ENCODE measurements around the gene RRAGB.
"Not testable (repeated sequence)": the region's sequence is repeated elsewhere in the genome, so short reads cannot be mapped to it uniquely, and the experiment has no call there.

RRAGB gene

GRCh38 chrX:55717521-55718497 is at the start of gene RRAGB:
Gene RRAGB, plus strand, starts transcription at chrX:55717749. Its CDS starts 579 bp downstream, at chrX:55718328.
- DNase-seq (ENCODE audit: insufficient read length, low spot score) (peak; percentile 52), FAIRE-seq (peak; percentile 99)

- FAIRE-seq (no peak), DNase-seq (ENCODE audit: insufficient read length, low spot score) (no peak)
Measured at GRCh38 chrX:55668084-55668483, 49.5 kb upstream of the RRAGB start.

GRCh38 chrX:55688579-55688978 is 29.0 kb upstream of the RRAGB start:
- not testable (repeated sequence) for DNase-seq (ENCODE audit: insufficient read length, low spot score); FAIRE-seq

DNA sequence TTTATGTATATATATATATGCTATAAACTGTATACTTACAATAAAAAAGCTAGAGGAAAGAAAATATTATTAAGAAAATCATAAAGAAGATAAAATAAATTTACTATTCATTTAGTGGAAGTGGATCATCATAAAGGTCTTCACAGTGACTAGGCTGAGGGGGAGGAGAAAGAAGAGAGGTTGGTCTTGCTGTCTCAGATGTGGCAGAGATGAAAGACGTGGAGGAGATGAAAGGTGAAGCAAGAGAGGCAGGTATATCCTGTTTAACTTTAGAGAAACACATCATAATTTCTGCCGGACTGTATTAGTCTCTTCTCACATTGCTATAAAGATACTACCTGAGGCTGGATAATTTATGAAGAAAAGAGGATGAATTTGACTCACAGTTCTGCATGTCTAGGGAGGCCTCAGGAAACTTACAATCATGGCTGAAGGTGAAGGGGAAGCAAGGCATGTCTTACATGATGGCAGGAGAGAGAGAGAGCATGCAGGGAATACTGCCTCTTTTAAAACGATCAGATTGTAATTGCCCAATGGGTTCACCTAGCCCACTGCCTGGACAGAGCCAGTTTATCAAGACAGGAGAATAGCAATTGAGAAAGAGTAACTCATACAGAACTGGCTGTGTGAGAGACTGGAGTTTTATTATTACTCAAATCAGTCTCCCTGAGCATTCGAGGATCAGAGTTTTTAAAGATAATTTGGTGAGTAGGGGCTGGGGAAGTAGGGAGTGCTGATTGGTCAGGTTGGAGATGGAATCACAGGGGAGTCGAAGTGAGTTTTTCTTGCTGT is 22.1 kb upstream of the RRAGB start:
- DNase-seq (ENCODE audit: insufficient read length, low spot score) (no peak), FAIRE-seq (no peak)

- DNase-seq (ENCODE audit: insufficient read length, low spot score), result no peak
- FAIRE-seq, result no peak
Measured at GRCh38 chrX:55697381-55697780, 20.2 kb upstream of the RRAGB start.

DNA sequence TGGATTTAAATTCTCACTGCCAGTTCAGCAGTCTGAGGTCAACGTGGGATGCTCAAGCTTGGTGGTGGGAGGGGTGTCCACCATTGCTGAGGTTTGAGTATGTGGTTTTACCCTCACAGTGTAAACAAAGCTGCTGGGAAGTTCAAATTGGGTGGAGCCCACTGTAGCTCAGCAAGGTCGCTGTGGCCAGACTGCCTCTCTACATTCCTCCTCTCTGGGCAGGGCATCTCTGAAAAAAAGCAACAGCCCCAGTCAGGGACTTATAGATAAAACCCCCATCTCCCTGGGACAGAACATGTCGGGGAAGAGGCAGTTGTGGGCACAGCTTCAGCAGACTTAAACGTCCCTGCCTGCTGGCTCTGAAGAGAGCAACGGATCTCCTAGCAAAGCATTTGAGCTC is 14.9 kb upstream of the RRAGB start:
- no peak for DNase-seq (ENCODE audit: insufficient read length, low spot score)
- no peak for FAIRE-seq

GRCh38 chrX:55703436-55703835 is 14.1 kb upstream of the RRAGB start:
- not testable (repeated sequence) for FAIRE-seq; DNase-seq (ENCODE audit: insufficient read length, low spot score)

- not testable (repeated sequence) for FAIRE-seq; DNase-seq (ENCODE audit: insufficient read length, low spot score)
Measured at GRCh38 chrX:55705066-55705465, 12.5 kb upstream of the RRAGB start.

DNA sequence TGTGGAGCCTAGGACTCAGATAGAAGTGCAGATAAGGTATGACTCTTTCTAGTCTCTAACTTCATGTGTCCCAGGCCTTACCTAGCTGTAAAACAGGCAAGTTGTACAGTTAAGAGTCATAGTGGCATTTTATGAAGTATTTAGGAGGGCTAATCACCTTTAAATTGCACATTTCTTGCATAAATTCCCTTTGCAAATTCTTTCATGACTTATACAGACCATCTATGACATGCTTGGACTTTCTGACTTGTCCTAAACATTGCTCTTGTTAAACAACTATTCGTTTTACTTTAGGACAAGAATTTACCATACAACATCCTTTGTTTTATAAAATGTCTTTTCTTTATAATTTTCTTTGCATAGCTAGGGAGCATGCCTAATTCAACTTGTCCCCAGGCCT is 7.8 kb upstream of the RRAGB start:
- no peak for FAIRE-seq
- DNase-seq (ENCODE audit: insufficient read length, low spot score), result no peak

- DNase-seq (ENCODE audit: insufficient read length, low spot score) (no peak), FAIRE-seq (no peak)
Measured at GRCh38 chrX:55710701-55711100, 6.8 kb upstream of the RRAGB start.

DNA sequence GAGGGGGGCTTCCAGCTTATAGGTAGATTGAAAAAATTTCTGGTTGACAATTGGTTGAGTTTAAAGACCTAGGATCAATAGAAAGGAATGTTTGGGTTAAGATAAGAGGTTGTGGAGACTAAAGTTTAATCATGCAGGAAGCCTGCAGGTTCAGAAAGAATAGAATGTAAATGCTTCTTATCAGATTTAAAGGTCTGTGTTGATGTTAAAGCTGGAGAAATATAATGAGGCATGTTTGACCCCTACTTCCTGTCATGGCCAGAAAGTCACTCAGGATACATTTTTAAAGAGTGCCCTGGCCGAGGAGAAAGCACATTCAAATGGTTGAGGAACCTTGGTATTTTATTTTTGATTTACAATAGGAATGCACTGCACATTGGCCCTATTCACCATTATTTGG is 3.9 kb upstream of the RRAGB start:
- FAIRE-seq, result no peak
- DNase-seq (ENCODE audit: insufficient read length, low spot score), result no peak

- FAIRE-seq (no peak), DNase-seq (ENCODE audit: insufficient read length, low spot score) (no peak)
Measured at GRCh38 chrX:55714161-55714560, 3.4 kb upstream of the RRAGB start.

DNA sequence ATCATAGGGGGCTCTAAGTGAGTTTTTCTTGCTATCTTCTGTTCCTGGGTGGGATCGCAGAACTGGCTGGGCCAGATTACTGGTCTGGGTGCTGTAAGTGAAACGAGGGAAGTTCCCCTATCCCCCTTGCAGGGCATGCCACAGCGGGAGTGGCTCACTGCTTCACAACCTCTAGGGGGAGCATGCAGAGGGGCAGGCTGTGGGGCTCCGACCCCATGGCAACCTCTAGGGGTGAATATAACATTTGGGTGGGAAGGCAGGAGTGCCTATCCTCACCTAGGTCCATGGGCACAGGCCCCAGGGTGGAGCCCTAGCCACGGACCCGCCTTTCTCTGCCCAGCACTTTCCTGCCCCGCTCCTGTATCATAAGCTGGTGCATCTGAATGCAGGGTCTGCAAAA is 1.7 kb upstream of the RRAGB start:
- no peak for DNase-seq (ENCODE audit: insufficient read length, low spot score)
- FAIRE-seq, result no peak

DNA sequence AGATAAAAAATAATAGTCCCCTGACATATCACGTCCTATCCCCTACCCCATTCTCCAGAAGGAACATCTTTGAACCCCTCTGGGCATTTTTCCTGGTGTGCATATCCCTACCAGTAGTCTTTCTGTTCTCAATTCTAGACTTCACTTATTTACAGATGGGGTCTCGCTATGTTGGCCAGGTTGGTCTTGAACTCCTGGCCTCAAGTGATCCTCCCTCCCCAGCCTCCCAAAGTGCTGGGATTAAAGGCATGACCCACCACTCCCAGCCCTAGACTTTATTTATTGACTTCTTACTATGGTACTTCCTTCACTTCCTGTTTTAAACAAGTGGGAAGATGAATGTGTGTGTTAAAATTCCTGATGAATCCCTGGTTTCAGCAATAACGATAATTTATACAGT is 612 bp upstream of the RRAGB start:
- FAIRE-seq (no peak), DNase-seq (ENCODE audit: insufficient read length, low spot score) (no peak)

GRCh38 chrX:55731826-55732225 is 14.3 kb downstream of the RRAGB start:
- FAIRE-seq, result no peak

GRCh38 chrX:55738969-55739368 is 21.4 kb downstream of the RRAGB start:
- FAIRE-seq (no peak), DNase-seq (ENCODE audit: insufficient read length, low spot score) (no peak)

More at GRCh38 chrX:55731826-55732225, 14.3 kb downstream of the RRAGB start:
- no peak for DNase-seq (ENCODE audit: insufficient read length, low spot score)

GRCh38 chrX:55742649-55743048 is 25.1 kb downstream of the RRAGB start:
- FAIRE-seq, result no peak
- no peak for DNase-seq (ENCODE audit: insufficient read length, low spot score)

DNA sequence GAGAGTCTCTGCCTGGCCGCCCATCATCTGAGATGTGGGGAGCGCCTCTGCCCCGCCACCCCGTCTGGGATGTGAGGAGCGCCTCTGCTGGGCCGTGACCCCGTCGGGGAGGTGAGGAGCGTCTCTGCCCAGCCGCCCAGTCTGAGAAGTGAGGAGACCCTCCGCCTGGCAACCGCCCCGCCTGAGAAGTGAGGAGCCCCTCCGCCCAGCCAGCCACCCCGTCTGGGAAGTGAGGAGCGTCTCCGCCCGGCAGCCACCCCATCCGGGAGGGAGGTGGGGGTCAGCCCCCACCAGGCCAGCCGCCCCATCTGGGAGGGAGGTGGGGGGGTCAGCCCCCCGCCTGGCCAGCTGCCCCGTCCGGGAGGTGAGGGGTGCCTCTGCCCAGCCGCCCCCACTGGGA is 30.9 kb downstream of the RRAGB start:
- not testable (repeated sequence) for DNase-seq (ENCODE audit: insufficient read length, low spot score); FAIRE-seq

DNA sequence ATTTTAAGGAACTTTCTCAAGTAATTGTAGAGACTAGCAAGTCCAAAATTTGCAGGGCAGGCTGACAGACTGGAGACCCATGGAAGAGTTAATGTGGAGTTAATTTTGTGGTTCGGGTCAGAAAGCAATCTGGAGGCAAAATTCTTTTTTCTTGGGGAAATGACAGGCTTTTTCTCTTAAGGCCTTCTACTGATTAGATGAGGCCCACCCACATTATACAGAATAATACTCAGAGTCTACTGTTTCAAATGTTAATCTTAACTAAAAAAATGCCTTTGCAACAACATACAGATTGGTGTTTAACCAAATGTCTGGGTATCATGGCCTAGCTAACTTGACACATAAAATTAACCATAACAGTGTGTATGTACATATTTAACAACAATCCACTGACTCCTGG is 32.7 kb downstream of the RRAGB start:
- FAIRE-seq, result no peak
- no peak for DNase-seq (ENCODE audit: insufficient read length, low spot score)

- FAIRE-seq (peak; percentile 82), DNase-seq (ENCODE audit: insufficient read length, low spot score) (peak; percentile 2)
Measured at GRCh38 chrX:55754861-55755294, 37.3 kb downstream of the RRAGB start.

DNA sequence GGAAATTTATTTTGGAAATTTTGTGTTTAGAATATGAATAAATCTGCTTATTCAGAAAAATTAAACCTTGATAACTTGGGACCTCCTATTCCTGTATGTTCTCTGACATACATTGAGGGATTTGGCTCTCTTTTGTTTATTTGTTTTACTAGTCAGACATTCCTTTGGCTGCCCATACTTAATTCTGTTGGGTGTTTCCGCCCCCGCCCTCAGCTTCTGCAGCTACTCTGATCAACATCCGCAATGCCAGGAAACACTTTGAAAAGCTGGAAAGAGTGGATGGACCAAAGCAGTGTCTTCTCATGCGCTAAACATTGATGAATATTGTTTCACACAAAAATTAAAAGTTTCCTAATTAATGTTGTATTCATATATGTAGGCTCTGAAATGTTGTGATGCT is 40.5 kb downstream of the RRAGB start:
- no peak for DNase-seq (ENCODE audit: insufficient read length, low spot score)
- FAIRE-seq, result peak; percentile 73
